Activated CD4-positive, alpha-beta T cell treated with anti-CD3 and anti-CD28 coated beads, Interleukin-2, amount 50 U/mL, for 1 hour (primary cell): ENCODE data around the gene KIAA0753.

Source experiments
- DNase-seq: peaks from one replicate; pipeline ENCODE4 v3.0.0-alpha.2; 2020

The KIAA0753 gene

GRCh38 chr17:6640536-6641246, at the start of gene KIAA0753, which contains the start of gene TXNDC17:
Gene KIAA0753 (minus strand): TSS chr17:6640711. CDS start chr17:6635103, 5,608 bp downstream.
Gene TXNDC17 (plus strand): TSS chr17:6641060. CDS start chr17:6641083, 23 bp downstream.
- DNase-seq, result peak; percentile 83

GRCh38 chr17:6688944-6689343, 48.4 kb upstream of the KIAA0753 start:
- DNase-seq, result no peak

GRCh38 chr17:6686026-6686425, 45.5 kb upstream of the KIAA0753 start:
- no peak for DNase-seq

- DNase-seq, result no peak
These were observed 44.6 kb upstream of the KIAA0753 start for GRCh38 chr17:6684881-6685767.

- no peak for DNase-seq
These were observed 43.9 kb upstream of the KIAA0753 start for GRCh38 chr17:6684460-6684783.

- DNase-seq, result no peak
These were observed 43.4 kb upstream of the KIAA0753 start for GRCh38 chr17:6683730-6684459.

GRCh38 chr17:6683081-6683684, 42.7 kb upstream of the KIAA0753 start:
- DNase-seq, result no peak

GRCh38 chr17:6682339-6682738, 41.8 kb upstream of the KIAA0753 start:
- DNase-seq, result no peak

GRCh38 chr17:6681671-6682070, 41.2 kb upstream of the KIAA0753 start:
- no peak for DNase-seq

GRCh38 chr17:6681176-6681575, 40.7 kb upstream of the KIAA0753 start:
- no peak for DNase-seq

GRCh38 chr17:6679241-6679640, 38.7 kb upstream of the KIAA0753 start:
- DNase-seq, result no peak

GRCh38 chr17:6677946-6678345, 37.4 kb upstream of the KIAA0753 start:
- DNase-seq, result no peak

- DNase-seq, result no peak
These were observed 36.8 kb upstream of the KIAA0753 start for GRCh38 chr17:6677158-6677831.

- DNase-seq, result no peak
These were observed 36.3 kb upstream of the KIAA0753 start for GRCh38 chr17:6676802-6677157.

- no peak for DNase-seq
These were observed 34.8 kb upstream of the KIAA0753 start for GRCh38 chr17:6675201-6675825.

- no peak for DNase-seq
These were observed 34.1 kb upstream of the KIAA0753 start for GRCh38 chr17:6674586-6674985.

- no peak for DNase-seq
These were observed 30.9 kb upstream of the KIAA0753 start for GRCh38 chr17:6671431-6671830.

GRCh38 chr17:6670999-6671398, 30.5 kb upstream of the KIAA0753 start:
- DNase-seq, result no peak

- DNase-seq, result no peak
These were observed 30.1 kb upstream of the KIAA0753 start for GRCh38 chr17:6670571-6670970.

- no peak for DNase-seq
These were observed 29.1 kb upstream of the KIAA0753 start for GRCh38 chr17:6669479-6670212.

GRCh38 chr17:6668727-6669425, 28.4 kb upstream of the KIAA0753 start:
- no peak for DNase-seq
